H9 (cell line): Measurements from ENCODE around the gene SIVA1. TPM values are rescaled to one million over a fixed set of nuclear protein-coding genes. Genes with fewer than 3 reads are reported as not detected.

Experiments
- DNase-seq: peaks from one replicate; pipeline ENCODE4 v3.0.0-alpha.2; 2017
- H2AFZ ChIP-seq: one replicate; pipeline ENCODE4 v1.6.1; 2013; ENCODE audit warnings: mild to moderate bottlenecking, low read length, control low read depth, moderate library complexity
- H2AK5ac ChIP-seq: 2 replicates; pipeline ENCODE4 v1.6.1; 2013; ENCODE audit warnings: low read length, control low read depth, mixed read lengths; ENCODE audit not compliant: insufficient read length
- H2BK120ac ChIP-seq: one replicate; pipeline ENCODE4 v1.6.1; 2013; ENCODE audit warnings: low read depth, mild to moderate bottlenecking, low read length, control low read depth, inconsistent platforms; ENCODE audit not compliant: poor library complexity, severe bottlenecking
- H2BK12ac ChIP-seq: 2 replicates; pipeline ENCODE4 v1.6.1; 2013; ENCODE audit warnings: low read length, control low read depth, mixed read lengths, low read depth; ENCODE audit not compliant: insufficient read length
- H2BK15ac ChIP-seq: 2 replicates; pipeline ENCODE4 v1.6.1; 2013; ENCODE audit warnings: low read depth, low read length, control low read depth
- H2BK20ac ChIP-seq: one replicate; pipeline ENCODE4 v1.6.1; 2013; ENCODE audit warnings: low read depth, mild to moderate bottlenecking, low read length, control low read depth, inconsistent platforms; ENCODE audit not compliant: poor library complexity, severe bottlenecking
- H2BK5ac ChIP-seq: 2 replicates; pipeline ENCODE4 v1.6.1; 2013; ENCODE audit warnings: low read length, control low read depth, mixed read lengths; ENCODE audit not compliant: insufficient read length
- H3K14ac ChIP-seq: 2 replicates; pipeline ENCODE4 v1.6.1; 2013; ENCODE audit warnings: low read length, control low read depth; ENCODE audit not compliant: insufficient read depth
- H3K18ac ChIP-seq: 2 replicates; pipeline ENCODE4 v1.6.1; 2013; ENCODE audit warnings: low read depth, mild to moderate bottlenecking, mixed read lengths, low read length, control low read depth; ENCODE audit not compliant: insufficient read length
- H3K23ac ChIP-seq: 2 replicates; pipeline ENCODE4 v1.6.1; 2013; ENCODE audit warnings: low read length, control low read depth, mixed read lengths, low read depth; ENCODE audit not compliant: insufficient read length
- H3K23me2 ChIP-seq: 2 replicates; pipeline ENCODE4 v1.6.1; 2013; ENCODE audit warnings: low read depth, mild to moderate bottlenecking, mixed read lengths, low read length, control low read depth; ENCODE audit not compliant: insufficient read length, poor library complexity, severe bottlenecking
- H3K27ac ChIP-seq: 2 replicates; pipeline ENCODE4 v1.5.1; 2013; ENCODE audit warnings: low read length, control low read depth, mixed read lengths, low read depth; ENCODE audit not compliant: insufficient read length
- H3K27me3 ChIP-seq: 2 replicates; pipeline ENCODE4 v1.6.1; 2013; ENCODE audit warnings: low read length, control low read depth, inconsistent platforms; ENCODE audit not compliant: insufficient read depth
- H3K4ac ChIP-seq: 2 replicates; pipeline ENCODE4 v1.6.1; 2013; ENCODE audit warnings: low read depth, mild to moderate bottlenecking, control low read depth, inconsistent platforms, low read length, moderate library complexity
- H3K4me1 ChIP-seq: 2 replicates; pipeline ENCODE4 v1.6.1; 2013; ENCODE audit warnings: low read length, control low read depth, inconsistent platforms; ENCODE audit not compliant: insufficient read depth
- H3K4me2 ChIP-seq: 2 replicates; pipeline ENCODE4 v1.6.1; 2013; ENCODE audit warnings: low read length, control low read depth, mixed read lengths; ENCODE audit not compliant: insufficient read length, insufficient read depth
- H3K56ac ChIP-seq: 2 replicates; pipeline ENCODE4 v1.6.1; 2013; ENCODE audit warnings: low read depth, mild to moderate bottlenecking, mixed read lengths, low read length, control low read depth; ENCODE audit not compliant: insufficient read length
- H3K79me1 ChIP-seq: 2 replicates; pipeline ENCODE4 v1.6.1; 2013; ENCODE audit warnings: low read depth, mild to moderate bottlenecking, moderate library complexity, low read length, control low read depth, inconsistent platforms; ENCODE audit not compliant: insufficient read depth, poor library complexity, severe bottlenecking
- H3K79me2 ChIP-seq: 2 replicates; pipeline ENCODE4 v1.6.1; 2013; ENCODE audit warnings: low read length, control low read depth, inconsistent platforms; ENCODE audit not compliant: insufficient read depth
- H3K9ac ChIP-seq: 2 replicates; pipeline ENCODE4 v1.6.1; 2013; ENCODE audit warnings: low read length, control low read depth, mixed read lengths; ENCODE audit not compliant: insufficient read length; ENCODE audit errors: extremely low read depth
- H3K9me3 ChIP-seq: one replicate; pipeline ENCODE4 v1.6.1; 2013; ENCODE audit warnings: low read depth, low read length, inconsistent platforms; ENCODE audit not compliant: control insufficient read depth
- H3T11ph ChIP-seq: one replicate; pipeline ENCODE4 v1.6.1; 2013; ENCODE audit warnings: mild to moderate bottlenecking, low read length, control low read depth, inconsistent platforms
- H4K20me1 ChIP-seq: one replicate; pipeline ENCODE4 v1.6.1; 2013; ENCODE audit not compliant: control insufficient read depth, insufficient read length, insufficient read depth
- H4K5ac ChIP-seq: 2 replicates; pipeline ENCODE4 v1.6.1; 2013; ENCODE audit warnings: low read depth, mild to moderate bottlenecking, mixed read lengths, low read length, control low read depth; ENCODE audit not compliant: insufficient read length
- H4K8ac ChIP-seq: replicated peaks from 2 replicates; pipeline ENCODE4 v1.6.1; 2013; ENCODE audit warnings: low read length, control low read depth, mixed read lengths, low read depth; ENCODE audit not compliant: insufficient read length
- H4K91ac ChIP-seq: 2 replicates; pipeline ENCODE4 v1.6.1; 2013; ENCODE audit warnings: low read depth, mild to moderate bottlenecking, moderate library complexity, mixed read lengths, low read length, control low read depth; ENCODE audit not compliant: insufficient read length
- H3K27ac Mint-ChIP-seq, 3 experiments: 2 replicates in 2 of 3; 3 replicates in 1 of 3; pipeline ENCODE4 v1.8.0; 2020 to 2021; ENCODE audit warnings: mixed read lengths in 3 of 3, mild to moderate bottlenecking in 1 of 3, moderate library complexity in 1 of 3
- H3K27me3 Mint-ChIP-seq: 2 replicates; pipeline ENCODE4 v1.8.0; 2021; ENCODE audit warnings: low read depth, mild to moderate bottlenecking, moderate library complexity, mixed read lengths
- H3K36me3 Mint-ChIP-seq, 3 experiments: 2 replicates in 2 of 3; 3 replicates in 1 of 3; pipeline ENCODE4 v1.8.0; 2020 to 2021; ENCODE audit warnings: low read depth in 3 of 3, mixed read lengths in 3 of 3; ENCODE audit not compliant: insufficient read depth in 1 of 3
- H3K4me1 Mint-ChIP-seq, 2 experiments: 2 replicates each; pipeline ENCODE4 v1.8.0; 2020; ENCODE audit warnings: mixed read lengths in 2 of 2
- H3K4me3 Mint-ChIP-seq, 2 experiments: 2 replicates in 1 of 2; 3 replicates in 1 of 2; pipeline ENCODE4 v1.8.0; 2020 to 2021; ENCODE audit warnings: mild to moderate bottlenecking in 2 of 2, mixed read lengths in 2 of 2, moderate library complexity in 1 of 2
- H3K9me3 Mint-ChIP-seq, 2 experiments: 2 replicates in 1 of 2; 3 replicates in 1 of 2; pipeline ENCODE4 v1.8.0; 2020; ENCODE audit warnings: mild to moderate bottlenecking in 2 of 2, mixed read lengths in 2 of 2, moderate library complexity in 1 of 2
- CTCF ChIP-seq: fragments of 200-600 bp; sonication (generic); conservative IDR thresholded peaks from 3 replicates; pipeline ENCODE4 v1.8.0; 2021; ENCODE audit warnings: antibody characterized with exemption, mild to moderate bottlenecking
- WGBS: extraction: QIAGEN DNeasy Blood & Tissue Kit; methylation state at CpG from one replicate; pipeline ENCODE4 v1.1.7; 2013; ENCODE audit warnings: missing lambda C conversion rate, low lambda C conversion rate, mixed read lengths; ENCODE audit not compliant: insufficient read length; ENCODE audit errors: extremely low coverage; 5-methylcytosine and 5-hydroxymethylcytosine counted together
- total RNA-seq: library from RNA; stranded (reverse); gene quantifications from 2 replicates; pipeline ENCODE4 v1.2.1, GENCODE V29; 2021

SIVA1 gene
- total RNA-seq, 1 experiment from 2014 or later: 125 TPM

- Histone ChIP-seq H3T11ph (no peak overlapping the region), H3K79me1 (peaks cover 3% of the 10 kb centered on the region), H2BK120ac (no peak overlapping the region), H4K20me1 (no peaks in the 10 kb centered on the region), H2AFZ (no peak overlapping the region), H4K91ac (no peak overlapping the region), H3K4ac (no peak overlapping the region), H3K23ac (no peak overlapping the region), H3K9ac (no peak overlapping the region), H3K79me2 (no peaks in the 10 kb centered on the region; the same call in 1 of the 2 replicates), H2BK5ac (no peak overlapping the region), H3K4me2 (no peak overlapping the region), H2AK5ac (no peak overlapping the region), H3K18ac (no peak overlapping the region), H3K27ac (no peak overlapping the region), H2BK12ac (no peak overlapping the region), H2BK15ac (no peak overlapping the region), H3K27me3 (no peaks in the 10 kb centered on the region), H3K9me3 (no peaks in the 10 kb centered on the region), H3K4me1 (no peaks in the 10 kb centered on the region), H2BK20ac (no peak overlapping the region), H3K56ac (no peak overlapping the region), H4K5ac (no peak overlapping the region), H3K14ac (no peak overlapping the region), H4K8ac (no peak overlapping the region), H3K23me2 (no peaks in the 10 kb centered on the region)
- Mint-ChIP-seq H3K4me1 (peaks cover 7 to 16% of the 10 kb centered on the region in 2 experiments), H3K27me3 (no peaks in the 10 kb centered on the region), H3K27ac (no peak overlapping the region), H3K9me3 (no peaks in the 10 kb centered on the region), H3K36me3 (peaks cover 4 to 19% (median 16%) of the 10 kb centered on the region in 3 experiments; a peak in 6 of 7 replicates), H3K4me3 (no peak overlapping the region)
- no peak for DNase-seq
- TF ChIP-seq CTCF: no peak
- WGBS: no CpG with 5 or more reads among the region's 39 CpGs
Observed at GRCh38 chr14:104788873-104789663, 36.1 kb downstream of the SIVA1 start.
